ENCODE measurements around the gene ZNF281.

DNA sequence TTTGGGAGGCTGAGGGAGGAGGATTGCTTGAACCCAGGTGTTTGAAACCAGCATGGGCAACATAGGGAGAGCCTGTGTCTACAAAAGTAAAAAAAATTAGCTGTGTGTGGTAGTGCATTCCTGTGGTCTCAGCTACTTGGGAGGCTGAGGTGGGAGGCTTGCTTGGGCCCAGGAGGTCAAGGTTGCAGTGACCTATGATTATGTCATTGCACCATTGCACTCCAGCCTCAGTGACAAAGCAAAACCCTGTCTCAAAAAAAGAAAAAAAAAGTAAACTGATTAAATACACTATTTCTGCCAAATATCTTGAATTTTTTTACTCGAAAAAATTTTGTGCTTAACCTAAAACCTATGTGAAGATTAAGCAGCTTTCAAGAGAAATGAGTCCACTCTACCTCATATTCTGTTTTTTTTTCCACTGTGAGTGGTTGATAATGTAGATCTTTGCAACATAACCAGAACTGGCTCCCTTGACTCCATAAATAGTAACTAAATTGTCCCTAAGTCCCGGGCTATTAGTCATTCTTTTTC, 19.4 kb upstream of the ZNF281 start:
- TF ChIP-seq EZH2phosphoT487 (IDR thresholded peaks at IDR 0.05; ENCODE audit: borderline replicate concordance, low read depth) (no peak), POLR2AphosphoS5 (IDR thresholded peaks at IDR 0.05; ENCODE audit: low read depth, low read length) (no peak), GABPA (IDR thresholded peaks at IDR 0.05; ENCODE audit: low read depth) (no peak), USF2 (IDR thresholded peaks at IDR 0.05; ENCODE audit: borderline replicate concordance, low read depth, low read length) (no peak)

Measured in SK-N-SH (cell line).